Stimulated activated effector memory CD8-positive, alpha-beta T cell treated with anti-CD3 and anti-CD28 coated beads, Interleukin-12 subunit alpha, Interleukin-12 subunit beta, amount 100 ng/mL, for 72 hours (primary cell): ENCODE measurements around the gene GK.
"Not testable (repeated sequence)": the region's sequence is repeated elsewhere in the genome, so short reads cannot be mapped to it uniquely, and the experiment has no call there.

Experiments
- ATAC-seq: fragments of 150-1000 bp; cut with Tn5 transposase; 2 replicates; pipeline ENCODE4 v1.10.0; 2021
- DNase-seq, 2 donors: peaks; one replicate each; pipeline ENCODE4 v3.0.0; 2021 to 2022; ENCODE audit warnings: low spot score in 2 of 2
- H3K27ac Mint-ChIP-seq: one replicate; pipeline ENCODE4 v1.8.0; 2022; ENCODE audit warnings: mild to moderate bottlenecking, mixed read lengths
- H3K36me3 Mint-ChIP-seq: one replicate; pipeline ENCODE4 v1.8.0; 2022; ENCODE audit warnings: mild to moderate bottlenecking, mixed read lengths
- H3K4me1 Mint-ChIP-seq: one replicate; pipeline ENCODE4 v1.8.0; 2022; ENCODE audit warnings: mixed read lengths
- H3K4me3 Mint-ChIP-seq: one replicate; pipeline ENCODE4 v1.8.0; 2022; ENCODE audit warnings: mild to moderate bottlenecking, mixed read lengths
- H3K9me3 Mint-ChIP-seq: one replicate; pipeline ENCODE4 v1.8.0; 2022; ENCODE audit warnings: mixed read lengths

The GK gene

DNA sequence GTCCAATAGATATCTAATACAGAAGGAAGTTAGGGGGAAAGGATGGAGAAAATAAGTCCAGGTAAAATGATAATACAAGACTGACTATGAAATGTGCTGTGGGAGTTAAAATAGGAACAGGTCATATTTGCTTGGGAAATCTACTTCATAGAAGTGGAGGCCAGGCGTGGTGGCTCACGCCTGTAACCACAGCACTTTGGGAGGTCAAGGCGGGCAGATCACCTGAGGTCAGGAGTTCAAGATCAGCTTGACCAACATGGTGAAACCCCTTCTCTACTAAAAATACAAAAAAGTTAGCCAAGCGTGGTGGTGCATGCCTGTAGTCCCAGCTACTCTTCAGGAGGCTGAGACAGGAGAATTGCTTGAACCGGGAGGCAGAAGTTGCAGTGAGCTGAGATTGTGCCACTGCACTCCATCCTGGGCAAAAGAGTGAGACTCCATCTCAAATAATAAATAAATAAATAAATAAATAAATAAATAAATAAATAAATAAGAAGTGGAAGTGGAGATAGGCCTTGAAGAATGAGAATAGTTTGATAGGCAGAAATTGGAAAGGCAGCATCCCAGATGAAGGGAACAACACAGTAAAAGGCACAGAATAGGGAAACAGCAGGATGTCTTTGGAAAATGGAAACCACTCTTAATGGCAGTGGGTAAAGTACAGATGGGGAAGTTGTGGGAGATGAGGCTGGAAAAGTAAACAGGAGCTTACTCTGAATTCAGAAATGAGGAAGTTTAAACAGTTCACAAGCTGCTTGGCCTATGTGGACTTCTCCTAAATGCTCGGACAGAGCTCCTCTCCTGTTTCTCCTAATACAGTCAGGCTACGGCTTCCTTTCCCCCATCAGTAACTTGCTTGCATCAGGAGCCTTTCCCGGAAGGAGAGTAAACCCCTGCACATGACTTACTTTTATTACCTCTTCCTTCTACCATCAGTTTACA lies 15.1 kb upstream of the GK start:
- DNase-seq (no peak), ATAC-seq (no peak)
- H3K4me3 Mint-ChIP-seq: no peak overlapping the region
- no peaks in the 10 kb centered on the region for H3K4me1 Mint-ChIP-seq
- no peaks in the 10 kb centered on the region for H3K9me3 Mint-ChIP-seq
- no peaks in the 10 kb centered on the region for H3K36me3 Mint-ChIP-seq
- H3K27ac Mint-ChIP-seq: no peak overlapping the region

DNA sequence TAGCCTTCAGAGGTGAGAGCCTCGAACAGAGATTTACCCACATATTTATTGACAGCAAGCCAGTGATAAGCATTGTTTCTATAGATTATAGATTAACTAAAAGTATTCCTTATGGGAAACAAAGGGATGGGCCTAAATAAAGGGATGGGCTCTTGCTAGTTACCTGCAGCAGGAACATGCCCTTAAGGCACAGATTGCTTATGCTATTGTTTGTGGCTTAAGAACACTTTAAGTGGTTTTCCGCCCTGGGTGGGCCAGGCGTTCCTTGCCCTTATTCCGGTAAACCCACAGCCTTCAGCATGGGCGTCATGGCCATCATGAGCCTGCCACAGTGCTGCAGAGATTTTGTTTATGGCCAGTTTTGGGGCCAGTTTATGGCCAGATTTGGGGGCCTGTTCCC lies 13.5 kb upstream of the GK start:
- not testable (repeated sequence) for DNase-seq, H3K4me3 Mint-ChIP-seq, ATAC-seq, H3K4me1 Mint-ChIP-seq, H3K27ac Mint-ChIP-seq, H3K36me3 Mint-ChIP-seq, H3K9me3 Mint-ChIP-seq

DNA sequence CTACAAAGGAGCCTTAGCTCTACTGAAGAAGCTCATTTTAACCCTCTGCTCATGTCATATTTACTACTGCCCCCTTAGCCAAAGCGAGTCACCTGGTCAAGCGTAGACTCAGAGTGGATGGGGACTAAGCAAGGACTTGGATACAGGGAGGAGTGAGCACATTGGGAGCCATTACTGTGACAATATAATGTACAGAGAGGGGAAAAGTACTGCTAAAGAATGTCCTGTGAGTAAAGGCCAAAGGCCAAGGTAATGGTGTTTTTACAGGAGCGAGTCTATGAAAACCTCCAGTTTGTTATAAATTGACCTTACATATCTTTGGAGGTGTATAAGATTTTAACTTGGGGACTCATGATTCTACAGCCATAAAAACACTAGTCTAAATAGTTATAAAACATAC lies 10.6 kb upstream of the GK start:
- no peaks in the 10 kb centered on the region for H3K36me3 Mint-ChIP-seq
- no peak for DNase-seq
- H3K27ac Mint-ChIP-seq: no peak overlapping the region
- no peak for ATAC-seq
- no peaks in the 10 kb centered on the region for H3K4me1 Mint-ChIP-seq
- H3K9me3 Mint-ChIP-seq: no peaks in the 10 kb centered on the region
- no peak overlapping the region for H3K4me3 Mint-ChIP-seq

DNA sequence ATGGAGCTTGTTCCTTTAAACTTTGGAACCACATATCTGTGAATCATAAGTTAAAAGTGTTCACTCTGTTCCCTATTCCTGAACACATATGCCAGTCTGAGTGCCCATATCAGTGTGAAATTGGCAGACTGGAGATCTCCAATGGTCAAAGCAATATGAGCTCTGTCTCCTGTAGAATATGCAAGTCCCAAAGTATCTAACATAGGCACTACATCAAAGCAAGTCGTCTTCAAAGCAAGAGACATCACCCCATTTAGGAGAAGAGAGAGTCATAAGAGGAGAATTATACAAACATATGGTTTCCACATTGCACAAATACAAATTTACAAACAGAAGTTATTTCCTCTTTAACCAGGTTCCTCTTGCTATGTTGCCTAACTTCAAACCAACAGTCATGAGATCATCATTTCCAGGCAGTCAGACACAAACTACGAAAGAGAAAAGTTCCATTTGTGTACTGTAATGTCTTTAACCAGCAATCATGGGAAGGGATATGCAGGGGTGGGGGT lies 9.9 kb upstream of the GK start:
- H3K27ac Mint-ChIP-seq: no peak overlapping the region
- DNase-seq: no peak
- H3K9me3 Mint-ChIP-seq: no peaks in the 10 kb centered on the region
- no peaks in the 10 kb centered on the region for H3K36me3 Mint-ChIP-seq
- H3K4me3 Mint-ChIP-seq: no peak overlapping the region
- no peaks in the 10 kb centered on the region for H3K4me1 Mint-ChIP-seq
- no peak for ATAC-seq

DNA sequence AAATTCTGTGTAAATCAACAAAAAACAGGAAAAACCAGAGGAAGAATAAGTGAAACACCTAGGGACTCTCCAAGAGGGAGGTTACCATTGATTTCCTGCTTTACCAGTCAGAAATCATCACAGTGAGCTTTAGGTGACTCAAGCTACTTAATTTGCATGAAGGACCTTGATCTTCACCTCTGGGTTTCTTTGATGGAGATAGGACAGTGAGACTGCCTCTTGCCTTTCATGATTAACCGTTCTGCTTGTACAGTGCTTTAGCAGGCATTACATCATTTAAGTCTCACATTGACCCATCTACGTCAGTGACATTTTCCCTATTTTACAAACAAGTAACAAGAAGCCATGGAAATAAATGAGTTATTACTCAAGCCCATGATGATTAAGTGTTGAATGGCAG lies 3.4 kb upstream of the GK start:
- Mint-ChIP-seq H3K4me3 (no peak overlapping the region), H3K36me3 (no peaks in the 10 kb centered on the region), H3K9me3 (no peaks in the 10 kb centered on the region), H3K27ac (peak overlapping the region; percentile 14), H3K4me1 (peaks cover 25% of the 10 kb centered on the region)
- no peak for DNase-seq
- ATAC-seq: peak; percentile 65

DNA sequence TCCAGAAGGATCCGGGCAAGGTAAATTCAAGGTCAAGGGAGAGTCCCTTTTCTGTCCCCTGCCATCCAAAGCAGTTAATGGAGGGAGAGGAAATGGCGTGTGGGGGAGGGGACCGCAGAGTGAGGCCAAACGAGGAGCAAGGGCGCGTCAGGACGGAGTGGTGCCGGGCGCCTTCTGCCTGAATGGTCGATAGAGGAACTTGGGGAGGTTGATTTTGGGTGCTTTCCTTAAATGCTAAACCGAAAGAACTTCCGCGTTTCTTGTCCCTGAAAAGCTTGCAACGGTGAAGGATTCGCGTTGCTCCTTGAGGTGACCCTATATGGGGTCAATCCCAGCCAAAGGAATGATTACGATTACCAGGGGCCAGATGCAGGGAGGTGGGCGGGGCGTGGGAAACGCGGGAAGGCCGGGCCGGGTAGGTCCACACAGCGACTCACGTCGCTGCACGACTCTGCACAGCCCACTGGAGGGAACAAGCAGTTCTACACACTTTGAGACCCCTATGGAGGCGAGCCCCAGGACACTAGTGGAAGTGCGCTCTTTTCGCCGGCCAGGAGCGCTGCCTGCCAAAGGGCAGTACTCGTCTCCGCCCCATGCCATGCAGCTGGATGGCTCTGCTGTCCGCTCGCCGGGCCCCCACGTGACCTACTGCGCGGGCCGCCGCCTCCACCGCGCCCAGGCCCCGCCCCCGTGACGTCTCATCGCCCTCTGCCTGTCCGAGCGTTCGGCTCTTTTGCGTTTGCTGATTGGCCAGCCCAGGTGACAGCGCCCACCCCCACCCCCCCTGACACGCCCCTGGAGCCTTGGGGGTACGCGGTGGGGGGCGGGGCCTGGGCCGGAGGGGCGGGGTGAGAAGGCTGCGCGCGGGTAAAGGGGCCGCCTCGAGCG lies 452 bp upstream of the GK start:
- H3K4me1 Mint-ChIP-seq: peaks cover 25% of the 10 kb centered on the region
- DNase-seq (peak; percentile 78 to 92), ATAC-seq (peak; percentile 87)
- H3K9me3 Mint-ChIP-seq: no peaks in the 10 kb centered on the region
- peak overlapping the region; percentile 92 for H3K27ac Mint-ChIP-seq
- peak overlapping the region; percentile 81 for H3K4me3 Mint-ChIP-seq
- H3K36me3 Mint-ChIP-seq: no peaks in the 10 kb centered on the region

DNA sequence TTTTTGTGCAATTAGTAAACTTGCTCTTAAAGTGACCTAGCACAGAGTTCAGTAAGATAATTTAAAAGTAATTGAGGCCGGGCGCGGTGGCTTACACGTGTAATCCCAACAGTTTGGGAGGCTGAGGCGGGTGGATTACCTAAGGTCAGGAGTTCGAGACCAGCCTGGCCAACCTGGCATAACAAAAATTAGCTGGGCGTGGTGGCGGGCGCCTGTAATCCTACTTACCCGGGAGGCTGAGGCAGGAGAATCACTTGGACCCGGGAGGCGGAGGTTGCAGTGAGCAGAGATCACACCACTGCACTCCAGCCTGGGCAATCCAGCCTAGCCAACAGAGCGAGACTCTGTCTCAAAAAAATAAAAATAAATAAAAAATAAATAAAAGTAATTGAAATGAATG lies 1.2 kb downstream of the GK start:
- not testable (repeated sequence) for H3K9me3 Mint-ChIP-seq, ATAC-seq, H3K36me3 Mint-ChIP-seq, DNase-seq
- H3K27ac Mint-ChIP-seq: peak overlapping the region; percentile 89
- H3K4me3 Mint-ChIP-seq: peak overlapping the region; percentile 81
- peaks cover 24% of the 10 kb centered on the region for H3K4me1 Mint-ChIP-seq

DNA sequence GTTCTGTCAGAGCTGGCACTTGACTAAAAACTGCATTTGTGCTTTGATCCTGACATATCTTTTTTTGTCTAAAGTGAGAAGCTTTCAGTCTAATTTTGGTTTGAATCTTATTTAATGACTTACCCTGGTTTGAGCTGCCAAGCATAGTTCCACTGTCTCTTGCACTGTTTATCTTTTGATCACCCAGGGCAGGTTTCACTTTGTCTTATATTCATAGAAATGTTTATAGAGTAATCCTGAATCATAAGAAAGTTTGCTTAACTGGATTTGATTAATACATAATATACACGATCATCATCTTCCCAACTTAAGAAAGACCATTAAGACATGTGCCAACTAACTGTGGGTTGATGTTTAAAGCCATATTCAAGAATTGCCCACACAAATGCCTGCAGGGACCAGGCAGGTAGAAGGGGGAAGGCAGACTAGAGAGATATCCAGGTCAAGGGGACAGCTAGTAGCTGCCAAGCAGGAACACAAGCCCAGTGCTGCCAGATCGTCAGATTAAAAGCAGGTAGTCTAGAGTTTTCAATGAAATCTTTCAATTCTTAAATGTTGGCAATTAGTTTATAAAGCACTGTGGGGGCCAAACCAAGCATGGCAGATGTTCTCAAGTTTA lies 1.9 kb downstream of the GK start:
- Mint-ChIP-seq H3K4me3 (peak overlapping the region; percentile 81), H3K9me3 (no peaks in the 10 kb centered on the region), H3K27ac (no peak overlapping the region), H3K36me3 (no peaks in the 10 kb centered on the region), H3K4me1 (peaks cover 17% of the 10 kb centered on the region)
- ATAC-seq (no peak), DNase-seq (no peak)

DNA sequence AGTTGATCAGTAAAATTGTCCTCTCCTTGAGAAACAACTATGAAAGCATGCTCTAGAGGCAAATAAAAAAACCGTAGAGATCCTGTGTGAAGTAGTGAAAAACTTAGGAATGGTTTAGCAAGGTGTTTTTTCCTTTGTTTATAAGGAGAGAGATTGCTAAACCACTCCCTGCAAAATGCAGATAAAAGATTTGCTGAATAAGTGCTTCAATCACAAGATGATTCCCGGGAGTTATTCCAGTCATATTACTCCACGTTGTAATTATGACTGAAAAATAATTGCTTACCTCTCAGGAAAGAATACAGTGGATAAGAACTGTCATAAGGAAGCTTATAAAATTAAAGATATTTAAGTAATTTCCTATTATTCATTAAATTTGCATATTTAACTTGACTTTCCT lies 2.8 kb downstream of the GK start:
- Mint-ChIP-seq H3K27ac (no peak overlapping the region), H3K36me3 (no peaks in the 10 kb centered on the region), H3K4me3 (peak overlapping the region; percentile 81), H3K4me1 (peaks cover 15% of the 10 kb centered on the region), H3K9me3 (no peaks in the 10 kb centered on the region)
- DNase-seq (no peak), ATAC-seq (no peak)

DNA sequence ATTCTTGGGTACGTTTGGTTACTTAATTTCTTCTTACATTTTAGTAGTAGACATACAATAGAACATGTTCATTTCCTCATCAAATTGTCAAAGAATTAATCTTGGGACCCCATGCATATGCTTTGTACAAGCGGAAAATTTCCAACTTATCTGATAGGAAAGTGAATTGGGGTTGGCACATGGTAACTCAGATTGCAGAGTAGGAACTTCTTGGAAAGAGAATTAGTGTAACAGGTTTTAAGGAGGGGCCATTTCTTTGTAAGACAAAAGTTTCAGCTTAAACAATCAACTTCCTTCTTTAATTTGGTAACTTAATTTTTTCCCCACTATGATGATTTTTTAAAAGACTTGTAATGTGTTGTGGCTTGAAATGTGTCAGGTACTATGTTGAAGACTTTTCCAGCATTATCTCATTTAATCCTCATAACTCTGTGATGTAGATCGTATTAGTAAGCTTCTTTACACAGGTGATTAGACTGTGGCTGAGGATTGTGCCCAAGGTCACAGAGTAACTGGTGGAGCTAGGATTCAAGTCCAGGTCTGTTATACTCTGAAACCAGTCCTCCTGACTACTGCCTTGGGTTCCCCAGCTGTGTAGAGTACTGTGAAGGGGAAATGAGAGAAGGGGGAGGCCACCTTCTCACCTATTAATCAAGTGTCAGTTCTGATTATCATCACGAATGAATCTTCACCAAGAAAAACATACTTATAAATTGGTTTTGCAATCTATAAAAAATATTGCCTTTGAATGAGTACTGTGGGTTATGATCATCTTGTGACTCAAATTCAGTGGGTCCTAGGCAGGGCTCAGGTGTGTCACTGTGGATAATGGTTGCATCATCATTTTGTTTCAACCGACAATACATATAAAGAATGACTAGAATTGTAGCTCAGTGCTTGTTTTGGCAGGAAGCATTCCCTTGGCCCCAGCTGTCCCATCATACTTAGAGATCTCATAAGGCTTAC lies 4.3 kb downstream of the GK start:
- H3K27ac Mint-ChIP-seq: peak overlapping the region; percentile 48
- DNase-seq (no peak), ATAC-seq (peak; percentile 50)
- H3K4me3 Mint-ChIP-seq: peak overlapping the region; percentile 20
- H3K4me1 Mint-ChIP-seq: peaks cover 11% of the 10 kb centered on the region
- H3K9me3 Mint-ChIP-seq: no peaks in the 10 kb centered on the region
- peaks cover 4% of the 10 kb centered on the region for H3K36me3 Mint-ChIP-seq

DNA sequence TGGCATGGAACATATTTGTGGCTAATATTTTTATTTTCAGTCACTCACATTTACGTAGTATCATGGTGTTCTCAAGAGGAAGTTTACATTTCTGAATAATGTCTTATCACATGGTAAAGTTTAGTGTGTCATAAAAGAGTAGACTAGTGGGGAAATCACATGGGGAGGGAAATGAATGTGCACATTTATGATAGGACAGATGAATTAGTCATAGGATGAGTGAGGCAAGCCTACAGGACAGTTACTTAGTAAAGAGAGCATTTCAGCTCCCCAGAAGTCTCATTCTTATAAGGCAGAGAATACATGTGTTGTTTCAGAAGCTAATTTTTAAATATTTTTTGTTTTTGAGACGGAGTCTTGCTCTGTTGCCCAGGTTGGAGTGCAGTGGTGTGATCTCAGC lies 6.2 kb downstream of the GK start:
- peak overlapping the region; percentile 19 for H3K4me3 Mint-ChIP-seq
- DNase-seq (no peak), ATAC-seq (peak; percentile 97)
- H3K27ac Mint-ChIP-seq: peak overlapping the region; percentile 83
- H3K9me3 Mint-ChIP-seq: no peaks in the 10 kb centered on the region
- peaks cover 14% of the 10 kb centered on the region for H3K4me1 Mint-ChIP-seq
- peaks cover 8% of the 10 kb centered on the region for H3K36me3 Mint-ChIP-seq

DNA sequence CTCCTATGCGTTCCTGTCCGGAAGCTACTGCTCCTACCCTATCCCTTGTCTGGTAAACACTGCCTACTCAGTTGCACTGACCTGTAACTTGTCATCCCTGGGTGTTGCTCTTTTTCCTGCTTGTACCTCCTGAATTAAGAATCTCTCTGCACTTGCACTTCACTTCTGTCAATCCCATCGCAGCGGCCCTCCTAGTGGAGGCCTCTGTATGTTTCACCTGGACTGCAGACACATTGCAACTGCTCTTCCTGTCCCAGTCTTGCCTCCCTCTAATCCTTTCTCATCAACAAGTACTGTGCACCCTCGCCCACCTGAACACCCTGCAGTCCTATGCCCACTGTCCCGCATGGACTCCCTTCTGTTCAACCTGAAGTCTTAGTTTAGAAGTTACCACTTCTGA lies 8.0 kb downstream of the GK start:
- DNase-seq: no peak
- Mint-ChIP-seq H3K27ac (peak overlapping the region; percentile 67), H3K4me3 (no peak overlapping the region), H3K4me1 (peaks cover 14% of the 10 kb centered on the region), H3K9me3 (no peaks in the 10 kb centered on the region), H3K36me3 (peaks cover 25% of the 10 kb centered on the region)
- ATAC-seq: no peak

DNA sequence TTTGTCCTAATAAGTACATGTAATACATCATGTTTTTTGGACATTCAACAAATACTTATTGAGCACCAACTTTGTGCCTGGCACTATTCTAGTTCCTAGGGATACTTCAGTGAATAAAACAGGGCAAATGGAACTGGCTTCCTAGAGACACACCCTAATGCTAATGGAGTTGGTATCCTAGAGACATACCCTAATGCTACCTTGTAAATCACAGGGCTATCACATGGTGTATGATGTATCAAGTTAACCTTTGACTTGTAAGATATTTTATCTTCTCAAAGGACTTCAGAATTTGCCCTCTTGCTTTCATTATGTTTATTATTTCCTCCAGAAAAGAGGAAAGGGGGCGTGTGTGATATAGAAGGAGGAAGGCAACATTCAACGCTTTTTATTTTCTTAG lies 10.1 kb downstream of the GK start:
- Mint-ChIP-seq H3K4me1 (peaks cover 14% of the 10 kb centered on the region), H3K9me3 (no peaks in the 10 kb centered on the region), H3K27ac (no peak overlapping the region), H3K36me3 (peaks cover 45% of the 10 kb centered on the region), H3K4me3 (no peak overlapping the region)
- no peak for DNase-seq
- ATAC-seq: no peak

DNA sequence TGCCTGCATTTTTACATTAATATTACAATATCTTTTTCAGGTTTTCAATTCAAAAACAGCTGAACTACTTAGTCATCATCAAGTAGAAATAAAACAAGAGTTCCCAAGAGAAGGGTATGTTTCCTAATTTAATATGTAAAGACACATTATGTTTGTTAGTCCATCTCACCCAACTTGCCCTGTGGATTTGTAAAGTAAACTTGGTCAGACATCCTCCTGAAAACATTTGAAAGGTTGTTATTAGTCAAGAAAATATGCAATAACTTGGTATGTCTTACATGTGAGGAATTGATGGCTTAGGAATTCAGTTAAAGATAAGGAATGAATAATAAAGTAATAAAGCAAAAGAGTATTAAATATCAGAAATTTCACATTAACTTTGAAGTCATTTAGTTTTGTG lies 12.2 kb downstream of the GK start:
- DNase-seq (no peak), ATAC-seq (no peak)
- H3K27ac Mint-ChIP-seq: no peak overlapping the region
- peaks cover 65% of the 10 kb centered on the region for H3K36me3 Mint-ChIP-seq
- no peak overlapping the region for H3K4me3 Mint-ChIP-seq
- H3K9me3 Mint-ChIP-seq: no peaks in the 10 kb centered on the region
- H3K4me1 Mint-ChIP-seq: peaks cover 14% of the 10 kb centered on the region
